ENCODE results near the gene ERRFI1.
"Not testable (repeated sequence)": the region's sequence is repeated elsewhere in the genome, so short reads cannot be mapped to it uniquely, and the experiment has no call there.

The ERRFI1 gene

GRCh38 chr1:8026153-8026975, at the start of gene ERRFI1:
ERRFI1 (minus strand) TSS chr1:8026309; CDS start chr1:8015619, 10,690 bp downstream.
- H3K4me3 ChIP-seq (replicated peaks; ENCODE audit: low read depth, low read length) = peak within 1 kb of the TSS; percentile 84
- DNase-seq (ENCODE audit: extremely low read depth, low read depth) = peak; percentile 65
- no peak for TF ChIP-seq CTCF (IDR thresholded peaks at IDR 0.05; ENCODE audit: low read depth, low read length, missing control alignments)

GRCh38 chr1:8075511-8076051, 49.5 kb upstream of the ERRFI1 start:
- H3K4me3 ChIP-seq (replicated peaks; ENCODE audit: low read depth, low read length) = no peak overlapping the region
- TF ChIP-seq CTCF (IDR thresholded peaks at IDR 0.05; ENCODE audit: low read depth, low read length, missing control alignments) = no peak
- DNase-seq (ENCODE audit: extremely low read depth, low read depth) = no peak

- DNase-seq (ENCODE audit: extremely low read depth, low read depth) = no peak
- no peak for TF ChIP-seq CTCF (IDR thresholded peaks at IDR 0.05; ENCODE audit: low read depth, low read length, missing control alignments)
- H3K4me3 ChIP-seq (replicated peaks; ENCODE audit: low read depth, low read length) = no peak overlapping the region
Observed at GRCh38 chr1:8073112-8073855, 47.2 kb upstream of the ERRFI1 start.

GRCh38 chr1:8070381-8070811, 44.3 kb upstream of the ERRFI1 start:
- TF ChIP-seq CTCF (IDR thresholded peaks at IDR 0.05; ENCODE audit: low read depth, low read length, missing control alignments) = no peak
- DNase-seq (ENCODE audit: extremely low read depth, low read depth) = no peak
- H3K4me3 ChIP-seq (replicated peaks; ENCODE audit: low read depth, low read length) = no peak overlapping the region

GRCh38 chr1:8069614-8070320, 43.7 kb upstream of the ERRFI1 start:
- not testable (repeated sequence) for DNase-seq (ENCODE audit: extremely low read depth, low read depth); H3K4me3 ChIP-seq (replicated peaks; ENCODE audit: low read depth, low read length)

GRCh38 chr1:8065369-8065768, 39.3 kb upstream of the ERRFI1 start:
- no peak for DNase-seq (ENCODE audit: extremely low read depth, low read depth)
- H3K4me3 ChIP-seq (replicated peaks; ENCODE audit: low read depth, low read length) = no peak overlapping the region
- no peak for TF ChIP-seq CTCF (IDR thresholded peaks at IDR 0.05; ENCODE audit: low read depth, low read length, missing control alignments)

All from HFF-Myc (cell line).